ENCODE measurements around the gene USP48. TPM values are rescaled to one million over a fixed set of nuclear protein-coding genes. Genes with fewer than 3 reads are reported as not detected.

The USP48 gene
- polyA plus RNA-seq, 2 of the 4 experiments (the other 2 are of a cell fraction), result 22.8 to 27.4 TPM

DNA sequence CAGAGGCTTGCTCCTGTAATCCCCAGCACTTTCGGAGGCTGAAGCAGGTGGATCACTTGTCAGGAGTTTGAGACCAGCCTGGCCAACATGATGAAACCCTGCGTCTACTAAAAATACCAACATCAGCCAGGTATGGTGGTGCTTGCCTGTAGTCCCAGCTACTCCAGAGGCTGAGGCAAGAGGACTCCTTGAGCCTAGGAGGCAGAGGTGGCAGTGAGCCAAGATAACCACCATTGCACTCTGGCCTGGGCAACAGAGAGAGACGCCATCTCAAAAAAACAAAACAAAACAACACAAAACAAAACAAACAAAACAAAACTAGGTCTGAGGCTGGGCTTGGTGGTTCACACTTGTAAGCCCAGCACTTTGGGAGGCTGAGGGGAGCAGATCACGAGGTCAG, 75.1 kb downstream of the USP48 start:
- Histone ChIP-seq H3K4me2 (no peak overlapping the region), H3K27ac (no peak overlapping the region), H3K4me3 (no peak overlapping the region), H3K4me1 (peaks cover 9% of the 10 kb centered on the region; the same call in 2 of the 3 replicates), H3K9me3 (no peaks in the 10 kb centered on the region)
- 83% methylated on average over 4 of the region's 4 CpGs for WGBS (ENCODE audit: missing lambda C conversion rate)
- TF ChIP-seq FOSL2 (IDR thresholded peaks at IDR 0.05), result no peak
- TF ChIP-seq FOSL2 (CRISPR knock-in tag; IDR thresholded peaks at IDR 0.05), result no peak
- TF ChIP-seq RAD21 (conservative IDR thresholded peaks at IDR 0.05 in 1 of 2, IDR thresholded peaks at IDR 0.05 in 1 of 2), result no peak
- TF ChIP-seq RNF2 (IDR thresholded peaks at IDR 0.05; ENCODE audit: borderline replicate concordance, low read depth), result no peak
- TF ChIP-seq, protein P1, sequence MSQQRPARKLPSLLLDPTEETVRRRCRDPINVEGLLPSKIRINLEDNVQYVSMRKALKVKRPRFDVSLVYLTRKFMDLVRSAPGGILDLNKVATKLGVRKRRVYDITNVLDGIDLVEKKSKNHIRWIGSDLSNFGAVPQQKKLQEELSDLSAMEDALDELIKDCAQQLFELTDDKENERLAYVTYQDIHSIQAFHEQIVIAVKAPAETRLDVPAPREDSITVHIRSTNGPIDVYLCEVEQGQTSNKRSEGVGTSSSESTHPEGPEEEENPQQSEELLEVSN (IDR thresholded peaks at IDR 0.05; ENCODE audit: borderline replicate concordance, low read depth), result no peak
- no peak for TF ChIP-seq NPAS2 (CRISPR knock-in tag; IDR thresholded peaks at IDR 0.05; ENCODE audit: borderline replicate concordance)
- TF ChIP-seq MYC (IDR thresholded peaks at IDR 0.05; ENCODE audit: borderline replicate concordance, low read length), result no peak
- TF ChIP-seq ZSCAN20 (CRISPR knock-in tag; IDR thresholded peaks at IDR 0.05), result no peak
- TF ChIP-seq KDM5A (IDR thresholded peaks at IDR 0.05), result no peak
- TF ChIP-seq SMC3 (IDR thresholded peaks at IDR 0.05), result no peak
- TF ChIP-seq CBX8 (IDR thresholded peaks at IDR 0.05), result no peak
- no peak for TF ChIP-seq POLR2A (IDR thresholded peaks at IDR 0.05; ENCODE audit: low read length)
- no peak for TF ChIP-seq CEBPB (IDR thresholded peaks at IDR 0.05)
- TF ChIP-seq PHF8 (IDR thresholded peaks at IDR 0.05; ENCODE audit: borderline replicate concordance, low read depth), result no peak
- TF ChIP-seq MAZ (IDR thresholded peaks at IDR 0.05; ENCODE audit: borderline replicate concordance, low read depth, low read length), result no peak
- TF ChIP-seq MAFK (IDR thresholded peaks at IDR 0.05; ENCODE audit: partially characterized antibody), result no peak
- no peak for TF ChIP-seq HOXA7 (CRISPR knock-in tag; IDR thresholded peaks at IDR 0.05)
- TF ChIP-seq, protein P2, sequence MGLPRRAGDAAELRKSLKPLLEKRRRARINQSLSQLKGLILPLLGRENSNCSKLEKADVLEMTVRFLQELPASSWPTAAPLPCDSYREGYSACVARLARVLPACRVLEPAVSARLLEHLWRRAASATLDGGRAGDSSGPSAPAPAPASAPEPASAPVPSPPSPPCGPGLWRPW (IDR thresholded peaks at IDR 0.05), result no peak
- no peak for TF ChIP-seq ESRRA (IDR thresholded peaks at IDR 0.05; ENCODE audit: borderline replicate concordance, low read length)
- no peak for TF ChIP-seq PBX3 (IDR thresholded peaks at IDR 0.05)
- TF ChIP-seq ATOH8 (CRISPR knock-in tag; IDR thresholded peaks at IDR 0.05; ENCODE audit: low read depth), result no peak
- ChIA-PET CTCF (interaction anchor here (1.9 kb wide), 1 partner anchor 255 kb away, joined by 6 read pairs; no protein-coding TSS in a partner anchor), POLR2A (no interaction called here)
- FAIRE-seq (no peak), ATAC-seq (no peak), DNase-seq (ENCODE audit: low read depth in 1 of 2, low spot score in 1 of 2) (no peak)

GRCh38 chr1:21707086-21707840, 75.7 kb downstream of the USP48 start:
- ChIA-PET CTCF (interaction anchor here (0.7 to 1.9 kb wide), 3 partner anchors 239 to 273 kb away, joined by 3 to 6 read pairs (median 3); no protein-coding TSS in a partner anchor), POLR2A (no interaction called here)
- no peak overlapping the region for H3K27ac ChIP-seq
- H3K9me3 ChIP-seq, result no peaks in the 10 kb centered on the region
- WGBS (ENCODE audit: missing lambda C conversion rate), result 83% methylated on average over 5 of the region's 5 CpGs
- DNase-seq (ENCODE audit: low read depth in 1 of 2, low spot score in 1 of 2) (no peak), ATAC-seq (no peak), FAIRE-seq (no peak)
- no peak overlapping the region for H3K4me3 ChIP-seq
- peaks cover 10% of the 10 kb centered on the region; the same call in 2 of the 3 replicates for H3K4me1 ChIP-seq
- H3K4me2 ChIP-seq, result no peak overlapping the region
- no peak for TF ChIP-seq ELK1 (IDR thresholded peaks at IDR 0.05; ENCODE audit: low read depth, low read length)
